Trophoblast cell (in vitro differentiated cells and primary cell): ENCODE results near the gene CYB561.
A peak's percentile ranks its signal among the peaks of the same experiment; 100 is the strongest.

Experiments
- DNase-seq, 2 donors: peaks; one replicate each; pipeline ENCODE4 v3.0.0-alpha.2; 2016
- H2AFZ ChIP-seq: 2 replicates; pipeline ENCODE4 v1.6.1; 2013; ENCODE audit warnings: low read length, moderate library complexity, mild to moderate bottlenecking; ENCODE audit not compliant: insufficient read depth, poor library complexity
- H2AK5ac ChIP-seq: 2 replicates; pipeline ENCODE4 v1.6.1; 2013; ENCODE audit warnings: mild to moderate bottlenecking, low read length
- H2BK120ac ChIP-seq: 2 replicates; pipeline ENCODE4 v1.6.1; 2013; ENCODE audit warnings: low read length, mild to moderate bottlenecking, moderate library complexity; ENCODE audit not compliant: insufficient read depth, poor library complexity
- H2BK12ac ChIP-seq: 2 replicates; pipeline ENCODE4 v1.6.1; 2013; ENCODE audit warnings: mild to moderate bottlenecking, low read length, moderate library complexity
- H2BK5ac ChIP-seq: 2 replicates; pipeline ENCODE4 v1.6.1; 2013; ENCODE audit warnings: low read length, low read depth, moderate library complexity, mild to moderate bottlenecking; ENCODE audit not compliant: poor library complexity
- H3K14ac ChIP-seq: 2 replicates; pipeline ENCODE4 v1.6.1; 2013; ENCODE audit warnings: mild to moderate bottlenecking, low read length
- H3K18ac ChIP-seq: 2 replicates; pipeline ENCODE4 v1.6.1; 2013; ENCODE audit warnings: mild to moderate bottlenecking, low read length
- H3K23ac ChIP-seq: 2 replicates; pipeline ENCODE4 v1.6.1; 2013; ENCODE audit warnings: low read length
- H3K27ac ChIP-seq: 2 replicates; pipeline ENCODE4 v1.5.1; 2013; ENCODE audit warnings: low read depth, mild to moderate bottlenecking, inconsistent platforms, low read length, moderate library complexity
- H3K27me3 ChIP-seq: 2 replicates; pipeline ENCODE4 v1.6.1; 2013; ENCODE audit warnings: inconsistent platforms, mild to moderate bottlenecking, low read length, moderate library complexity; ENCODE audit not compliant: insufficient read depth
- H3K36me3 ChIP-seq, 2 experiments: 1 replicate in 1 of 2; 2 replicates in 1 of 2; pipeline ENCODE4 v1.6.1; 2013; ENCODE audit warnings: low read length in 2 of 2, mild to moderate bottlenecking in 2 of 2, moderate library complexity in 1 of 2; ENCODE audit not compliant: insufficient read depth in 2 of 2, control insufficient read depth in 1 of 2
- H3K4ac ChIP-seq: 2 replicates; pipeline ENCODE4 v1.6.1; 2013; ENCODE audit warnings: low read depth, mild to moderate bottlenecking, low read length, moderate library complexity
- H3K4me1 ChIP-seq, 2 experiments: 1 replicate in 1 of 2; 2 replicates in 1 of 2; pipeline ENCODE4 v1.6.1; 2013; ENCODE audit warnings: low read length in 2 of 2, mild to moderate bottlenecking in 2 of 2, moderate library complexity in 1 of 2; ENCODE audit not compliant: insufficient read depth in 2 of 2, control insufficient read depth in 1 of 2
- H3K4me2 ChIP-seq: 2 replicates; pipeline ENCODE4 v1.6.1; 2013; ENCODE audit warnings: inconsistent platforms, mild to moderate bottlenecking, low read length, moderate library complexity
- H3K4me3 ChIP-seq: 2 replicates; pipeline ENCODE4 v1.5.1; 2013; ENCODE audit warnings: mild to moderate bottlenecking, low read depth, low read length, inconsistent platforms
- H3K79me1 ChIP-seq: one replicate; pipeline ENCODE4 v1.6.1; 2013; ENCODE audit warnings: low read length
- H3K79me2 ChIP-seq: 2 replicates; pipeline ENCODE4 v1.6.1; 2013; ENCODE audit warnings: low read length, mild to moderate bottlenecking; ENCODE audit not compliant: control insufficient read depth, insufficient read depth, poor library complexity
- H3K9ac ChIP-seq: 2 replicates; pipeline ENCODE4 v1.6.1; 2013; ENCODE audit warnings: mild to moderate bottlenecking, low read length
- H3K9me3 ChIP-seq: 2 replicates; pipeline ENCODE4 v1.6.1; 2013; ENCODE audit warnings: low read depth, mild to moderate bottlenecking, control low read depth, inconsistent platforms, low read length; ENCODE audit not compliant: insufficient read depth
- H4K12ac ChIP-seq: 2 replicates; pipeline ENCODE4 v1.6.1; 2013; ENCODE audit warnings: low read depth, mild to moderate bottlenecking, low read length, moderate library complexity
- H4K8ac ChIP-seq: 2 replicates; pipeline ENCODE4 v1.6.1; 2013; ENCODE audit warnings: low read depth, mild to moderate bottlenecking, low read length, moderate library complexity
- H4K91ac ChIP-seq: one replicate; pipeline ENCODE4 v1.6.1; 2013; ENCODE audit warnings: low read depth, mild to moderate bottlenecking, low read length, moderate library complexity
- WGBS: extraction: QIAGEN DNeasy Blood & Tissue Kit; methylation state at CpG from one replicate; pipeline ENCODE4 v1.1.7; 2013; ENCODE audit warnings: missing lambda C conversion rate; ENCODE audit not compliant: insufficient read length, insufficient coverage; ENCODE audit errors: extremely low coverage; 5-methylcytosine and 5-hydroxymethylcytosine counted together

CYB561 gene

DNA sequence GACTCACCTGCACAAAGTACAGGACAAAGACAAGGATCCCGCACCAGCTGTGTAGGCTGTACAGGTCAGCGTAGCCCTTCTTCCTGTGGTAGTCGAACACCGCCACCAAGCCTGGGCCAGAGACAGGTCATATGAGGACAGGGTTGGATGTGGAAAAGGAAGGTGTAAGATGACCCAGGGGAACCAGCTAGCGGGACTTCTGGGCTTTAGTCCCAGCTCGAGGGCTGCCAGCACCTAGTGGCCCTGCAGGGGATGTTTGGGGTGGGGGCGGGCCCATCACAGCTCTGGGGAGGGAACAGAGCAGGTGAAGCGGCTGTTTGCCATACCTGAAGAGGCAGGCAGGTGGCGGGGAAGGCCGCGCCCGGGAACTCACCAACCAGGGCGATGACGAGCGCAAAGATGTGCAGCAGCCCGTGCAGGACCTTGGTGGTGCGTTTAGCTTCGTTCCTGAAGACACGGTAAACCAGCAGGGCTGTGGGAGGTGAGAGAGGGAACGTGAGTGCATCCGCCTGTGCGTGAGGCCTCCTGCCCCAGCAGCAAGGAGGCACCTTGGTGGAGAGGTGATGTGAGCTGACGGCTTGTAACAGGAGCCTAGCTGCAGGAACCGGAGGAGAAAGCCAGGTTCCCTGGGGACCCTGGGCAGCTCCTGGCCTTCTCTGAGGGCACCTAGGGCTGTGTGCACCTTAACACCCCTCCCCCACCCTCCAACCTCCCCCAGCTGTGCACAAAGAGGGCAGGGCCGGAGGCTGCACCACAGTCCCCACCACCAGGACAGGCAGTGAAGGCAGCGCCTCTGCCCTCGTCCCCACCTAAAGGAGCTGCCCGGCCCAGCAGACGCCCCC lies 10.2 kb downstream of the CYB561 start:
- Histone ChIP-seq H3K9me3 (no peaks in the 10 kb centered on the region), H3K27me3 (no peaks in the 10 kb centered on the region), H3K23ac (no peak overlapping the region), H2AFZ (no peak overlapping the region), H4K91ac (no peak overlapping the region), H4K8ac (no peak overlapping the region), H3K79me1 (peaks cover 7% of the 10 kb centered on the region), H3K4ac (no peak overlapping the region), H3K27ac (no peak overlapping the region), H3K18ac (no peak overlapping the region), H3K4me1 (peaks cover 23 to 33% of the 10 kb centered on the region in 2 experiments), H2AK5ac (no peak overlapping the region), H3K9ac (no peak overlapping the region), H3K79me2 (no peaks in the 10 kb centered on the region), H4K12ac (no peak overlapping the region), H3K4me2 (no peak overlapping the region), H2BK12ac (no peak overlapping the region), H3K14ac (no peak overlapping the region), H2BK120ac (no peak overlapping the region), H3K4me3 (no peak overlapping the region), H3K36me3 (peaks cover 8 to 14% of the 10 kb centered on the region in 2 experiments), H2BK5ac (no peak overlapping the region)
- peak; percentile 47 to 65 for DNase-seq
- no CpG with 5 or more reads among the region's 29 CpGs for WGBS

DNA sequence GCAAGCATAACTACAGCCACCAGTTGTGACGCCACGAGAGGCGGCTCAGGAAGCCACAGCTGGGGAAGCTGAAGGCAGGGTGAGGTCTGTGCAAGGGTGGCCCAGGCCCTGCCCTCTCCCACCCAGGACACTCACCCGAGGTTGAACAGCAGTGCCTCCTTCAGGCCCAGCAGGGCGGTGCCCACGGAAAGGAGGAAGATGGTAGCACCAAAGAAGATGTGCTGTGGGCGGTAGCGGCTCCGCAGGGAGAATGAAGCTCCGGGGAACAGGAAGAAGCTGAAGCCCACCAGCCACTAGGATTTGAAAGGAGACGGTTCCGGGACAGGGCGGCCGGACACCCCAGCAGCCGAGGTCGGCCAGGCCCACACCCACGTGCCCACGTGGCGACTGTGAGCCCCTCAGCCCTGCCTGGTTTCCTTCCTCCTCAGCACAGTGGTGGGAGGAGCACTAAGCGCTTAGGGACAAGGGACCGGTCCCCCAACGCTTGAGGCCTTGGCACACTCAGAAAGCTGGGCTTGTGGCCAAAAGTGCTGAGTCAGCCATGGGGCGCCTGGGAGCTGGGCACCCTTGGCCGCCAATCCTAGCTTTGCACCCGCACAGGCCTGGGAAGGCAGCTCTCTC lies 11.0 kb downstream of the CYB561 start:
- Histone ChIP-seq H3K4me3 (no peak overlapping the region), H2AFZ (no peak overlapping the region), H3K9ac (no peak overlapping the region), H4K8ac (no peak overlapping the region), H3K4ac (no peak overlapping the region), H3K9me3 (no peaks in the 10 kb centered on the region), H3K79me1 (peaks cover 7% of the 10 kb centered on the region), H3K18ac (peak overlapping the region; percentile 35), H3K23ac (no peak overlapping the region), H2BK120ac (no peak overlapping the region), H3K79me2 (no peaks in the 10 kb centered on the region), H4K91ac (no peak overlapping the region), H2BK5ac (no peak overlapping the region), H3K36me3 (peaks cover 12 to 18% of the 10 kb centered on the region in 2 experiments), H4K12ac (no peak overlapping the region), H3K27me3 (no peaks in the 10 kb centered on the region), H3K4me1 (peaks cover 23 to 31% of the 10 kb centered on the region in 2 experiments), H2BK12ac (no peak overlapping the region), H3K4me2 (no peak overlapping the region), H3K27ac (no peak overlapping the region), H3K14ac (no peak overlapping the region), H2AK5ac (no peak overlapping the region)
- no CpG with 5 or more reads among the region's 25 CpGs for WGBS
- no peak for DNase-seq

DNA sequence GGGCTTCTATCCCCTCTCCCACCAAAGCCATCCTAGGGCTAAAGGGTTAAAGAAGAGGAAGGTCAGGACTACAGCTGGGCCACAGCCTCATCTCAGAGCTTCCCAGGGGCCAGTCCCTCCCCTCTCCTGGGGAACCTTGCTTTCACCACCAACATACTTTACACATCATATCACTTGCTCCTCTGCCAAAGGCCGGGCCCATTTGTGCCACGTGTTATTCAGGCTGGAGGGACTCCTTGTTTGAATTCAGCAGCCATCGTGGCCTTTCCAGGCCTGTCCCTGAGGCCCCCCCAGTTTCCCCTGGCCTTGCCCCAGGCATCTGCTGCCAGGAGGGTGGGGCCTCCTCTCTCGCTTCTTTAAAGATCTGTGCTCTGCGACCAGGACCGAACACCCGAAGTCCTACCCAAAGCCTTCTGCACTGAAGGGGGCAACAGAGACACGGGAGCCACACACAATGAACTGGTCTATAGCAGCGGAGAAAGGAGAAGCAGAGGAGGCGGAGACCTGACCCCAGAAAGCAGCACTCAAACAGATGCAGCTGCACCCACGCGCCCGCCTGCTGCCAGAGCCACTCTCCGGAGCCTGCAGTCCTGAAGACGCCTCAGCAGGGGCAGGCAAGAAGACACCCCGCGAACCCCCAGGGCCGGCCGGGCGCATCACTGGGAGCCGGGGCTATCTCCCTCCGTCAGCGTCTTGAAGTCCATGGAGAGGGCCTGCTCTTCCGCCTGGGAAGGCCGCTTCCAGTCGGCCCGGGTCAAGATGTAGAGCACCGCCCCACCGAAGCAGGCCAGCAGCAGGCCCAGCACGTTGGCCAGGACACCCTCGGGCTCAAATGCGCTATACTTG lies 12.1 kb downstream of the CYB561 start:
- peak overlapping the region; percentile 27 for H2BK5ac ChIP-seq
- peak in 1 of 2 donors; percentile 24 for DNase-seq
- no peak overlapping the region for H3K4ac ChIP-seq
- H3K14ac ChIP-seq = peak overlapping the region; percentile 23
- WGBS = no CpG with 5 or more reads among the region's 32 CpGs
- H4K91ac ChIP-seq = peak overlapping the region; percentile 59
- peaks cover 7% of the 10 kb centered on the region for H3K79me1 ChIP-seq
- H3K23ac ChIP-seq = no peak overlapping the region
- peak overlapping the region; percentile 26 for H2AK5ac ChIP-seq
- no peak overlapping the region for H3K4me3 ChIP-seq
- no peaks in the 10 kb centered on the region for H3K79me2 ChIP-seq
- H3K9me3 ChIP-seq = no peaks in the 10 kb centered on the region
- H2BK120ac ChIP-seq = peak overlapping the region; percentile 35
- no peak overlapping the region for H3K9ac ChIP-seq
- no peaks in the 10 kb centered on the region for H3K27me3 ChIP-seq
- no peak overlapping the region for H4K12ac ChIP-seq
- H3K4me1 ChIP-seq = peaks cover 23 to 32% of the 10 kb centered on the region in 2 experiments
- H2BK12ac ChIP-seq = peak overlapping the region; percentile 16
- H3K18ac ChIP-seq = peak overlapping the region; percentile 51
- peak overlapping the region; percentile 42 for H3K27ac ChIP-seq
- no peak overlapping the region for H2AFZ ChIP-seq
- H3K36me3 ChIP-seq = peaks cover 20 to 24% of the 10 kb centered on the region in 2 experiments
- H3K4me2 ChIP-seq = no peak overlapping the region
- H4K8ac ChIP-seq = no peak overlapping the region
